ENCODE measurements around the gene ZNF831.

ZNF831 gene

GRCh38 chr20:59146780-59147565 is 16.6 kb upstream of the ZNF831 start:
- no peak for DNase-seq (ENCODE audit: extremely low read depth, low read depth)
- no peak for TF ChIP-seq CTCF (IDR thresholded peaks at IDR 0.05; ENCODE audit: low read depth, low read length)

- no peak for TF ChIP-seq CTCF (IDR thresholded peaks at IDR 0.05; ENCODE audit: low read depth, low read length)
- no peak for DNase-seq (ENCODE audit: extremely low read depth, low read depth)
These were observed 16.0 kb upstream of the ZNF831 start for GRCh38 chr20:59147586-59147985.

GRCh38 chr20:59148701-59149493 is 14.7 kb upstream of the ZNF831 start:
- no peak for TF ChIP-seq CTCF (IDR thresholded peaks at IDR 0.05; ENCODE audit: low read depth, low read length)
- no peak for DNase-seq (ENCODE audit: extremely low read depth, low read depth)

- TF ChIP-seq CTCF (IDR thresholded peaks at IDR 0.05; ENCODE audit: low read depth, low read length): no peak
- DNase-seq (ENCODE audit: extremely low read depth, low read depth): no peak
These were observed 13.7 kb upstream of the ZNF831 start for GRCh38 chr20:59149678-59150504.

- no peak for DNase-seq (ENCODE audit: extremely low read depth, low read depth)
- no peak for TF ChIP-seq CTCF (IDR thresholded peaks at IDR 0.05; ENCODE audit: low read depth, low read length)
These were observed 12.8 kb upstream of the ZNF831 start for GRCh38 chr20:59150821-59151251.

- no peak for TF ChIP-seq CTCF (IDR thresholded peaks at IDR 0.05; ENCODE audit: low read depth, low read length)
- DNase-seq (ENCODE audit: extremely low read depth, low read depth): no peak
These were observed 12.2 kb upstream of the ZNF831 start for GRCh38 chr20:59151391-59151790.

All from AG09319 (cell line).